ENCODE data around the gene MBNL2.

The MBNL2 gene

GRCh38 chr13:97306106-97306505 is 84.0 kb downstream of the MBNL2 start:
- DNase-seq = no peak

- DNase-seq = no peak
Measured at GRCh38 chr13:97306645-97307044, 84.5 kb downstream of the MBNL2 start.

GRCh38 chr13:97307118-97307881 is 85.2 kb downstream of the MBNL2 start:
- no peak for DNase-seq

- no peak for DNase-seq
Measured at GRCh38 chr13:97307882-97308624, 85.9 kb downstream of the MBNL2 start.

GRCh38 chr13:97308735-97309429 is 86.7 kb downstream of the MBNL2 start:
- DNase-seq = no peak

- DNase-seq = no peak
Measured at GRCh38 chr13:97310809-97311436, 88.8 kb downstream of the MBNL2 start.

- no peak for DNase-seq
Measured at GRCh38 chr13:97311956-97312355, 89.8 kb downstream of the MBNL2 start.

GRCh38 chr13:97313551-97314260 is 91.6 kb downstream of the MBNL2 start:
- no peak for DNase-seq

- no peak for DNase-seq
Measured at GRCh38 chr13:97316390-97316789, 94.3 kb downstream of the MBNL2 start.

GRCh38 chr13:97317933-97318332 is 95.8 kb downstream of the MBNL2 start:
- no peak for DNase-seq

- DNase-seq = no peak
Measured at GRCh38 chr13:97318532-97318931, 96.4 kb downstream of the MBNL2 start.

- no peak for DNase-seq
Measured at GRCh38 chr13:97319113-97319720, 97.1 kb downstream of the MBNL2 start.

GRCh38 chr13:97321101-97321500 is 99.0 kb downstream of the MBNL2 start:
- no peak for DNase-seq

- DNase-seq = no peak
Measured at GRCh38 chr13:97321616-97322321, 99.6 kb downstream of the MBNL2 start.

GRCh38 chr13:97322740-97323342 is 100.7 kb downstream of the MBNL2 start:
- no peak for DNase-seq

- no peak for DNase-seq
Measured at GRCh38 chr13:97324115-97324514, 102.0 kb downstream of the MBNL2 start.

GRCh38 chr13:97325738-97326137 is 103.6 kb downstream of the MBNL2 start:
- no peak for DNase-seq

- DNase-seq = no peak
Measured at GRCh38 chr13:97327086-97327485, 105.0 kb downstream of the MBNL2 start.

GRCh38 chr13:97327506-97328221 is 105.5 kb downstream of the MBNL2 start:
- DNase-seq = no peak

- no peak for DNase-seq
Measured at GRCh38 chr13:97328222-97328790, 106.2 kb downstream of the MBNL2 start.

All from CD4-positive, alpha-beta T cell treated with Interleukin-12 subunit alpha and Interleukin-12 subunit beta, for 1 hour (primary cell).